IPS DF 19.7 (cell line): ENCODE data around the gene AHRR.

Experiments used
- DNase-seq: peaks from one replicate; pipeline ENCODE4 v3.0.0-alpha.2; 2013; ENCODE audit warnings: low read depth, low spot score

Gene AHRR

DNA sequence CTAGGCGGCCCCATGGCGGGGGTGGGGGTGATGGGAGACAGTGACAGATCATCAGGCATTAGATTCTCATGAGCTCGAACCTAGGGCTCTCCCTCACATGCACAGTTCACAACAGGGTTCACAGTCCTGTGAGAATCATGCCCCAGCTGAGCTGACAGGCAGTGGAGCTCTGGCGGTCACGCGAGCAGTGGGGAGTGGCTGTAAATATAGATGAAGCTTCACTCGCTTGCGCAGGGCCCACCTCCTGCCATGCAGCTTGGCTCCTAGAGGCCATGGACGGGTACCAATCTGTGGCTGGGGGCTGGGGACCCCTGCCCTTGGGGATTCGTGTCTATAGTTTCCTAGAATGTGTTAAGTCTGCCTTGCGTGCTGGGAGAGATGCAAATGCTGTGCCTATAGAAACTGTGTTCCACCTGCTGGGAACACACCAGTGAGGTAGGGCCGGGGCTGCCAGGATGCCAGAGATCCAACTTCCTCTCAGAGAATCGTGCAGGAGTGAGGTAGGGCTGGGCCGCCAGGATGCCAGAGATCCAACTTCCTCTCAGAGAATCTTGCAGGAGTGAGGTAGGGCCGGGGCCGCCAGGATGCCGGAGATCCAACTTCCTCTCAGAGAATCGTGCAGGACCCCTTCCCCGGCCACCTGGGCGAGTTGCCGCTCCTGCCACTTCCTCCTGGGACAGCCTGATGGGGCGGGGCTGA is 107.4 kb downstream of the AHRR start:
- DNase-seq: no peak

DNA sequence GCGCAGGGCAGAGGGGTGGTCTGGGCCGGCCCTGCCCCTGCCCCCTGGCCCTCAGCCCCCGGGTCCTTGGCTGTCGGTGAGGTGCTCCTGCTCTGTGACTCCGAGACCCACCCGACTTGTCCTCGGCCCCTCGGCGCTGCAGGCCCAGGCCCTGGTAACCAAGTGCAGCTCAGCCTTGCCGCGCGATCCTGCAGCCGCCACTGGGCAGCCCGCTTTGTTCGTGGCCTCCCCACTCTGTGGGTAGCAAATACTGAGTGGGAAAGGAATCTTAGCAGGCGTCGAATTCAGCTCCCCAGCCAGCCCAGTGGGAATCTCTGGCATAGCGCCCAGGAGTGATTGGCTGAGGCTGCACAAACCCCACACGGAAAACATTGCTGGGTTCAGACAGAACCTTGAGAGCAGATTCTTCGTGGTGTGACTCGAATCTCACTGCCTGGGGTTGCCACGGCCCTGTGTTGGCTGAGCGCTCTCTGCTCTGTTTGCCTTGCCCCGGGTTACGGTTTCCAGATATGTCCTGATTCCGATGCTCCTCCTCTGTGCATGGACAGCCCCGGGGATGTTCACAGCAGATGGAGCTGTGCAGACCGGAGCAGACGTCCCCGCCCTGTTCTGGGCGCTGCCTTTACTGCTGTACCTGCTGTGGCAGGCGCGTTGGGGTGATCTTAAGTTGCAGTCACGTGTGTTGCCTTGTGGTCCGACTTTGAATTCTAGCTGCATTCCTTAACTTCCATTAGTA is 108.1 kb downstream of the AHRR start:
- DNase-seq: no peak

DNA sequence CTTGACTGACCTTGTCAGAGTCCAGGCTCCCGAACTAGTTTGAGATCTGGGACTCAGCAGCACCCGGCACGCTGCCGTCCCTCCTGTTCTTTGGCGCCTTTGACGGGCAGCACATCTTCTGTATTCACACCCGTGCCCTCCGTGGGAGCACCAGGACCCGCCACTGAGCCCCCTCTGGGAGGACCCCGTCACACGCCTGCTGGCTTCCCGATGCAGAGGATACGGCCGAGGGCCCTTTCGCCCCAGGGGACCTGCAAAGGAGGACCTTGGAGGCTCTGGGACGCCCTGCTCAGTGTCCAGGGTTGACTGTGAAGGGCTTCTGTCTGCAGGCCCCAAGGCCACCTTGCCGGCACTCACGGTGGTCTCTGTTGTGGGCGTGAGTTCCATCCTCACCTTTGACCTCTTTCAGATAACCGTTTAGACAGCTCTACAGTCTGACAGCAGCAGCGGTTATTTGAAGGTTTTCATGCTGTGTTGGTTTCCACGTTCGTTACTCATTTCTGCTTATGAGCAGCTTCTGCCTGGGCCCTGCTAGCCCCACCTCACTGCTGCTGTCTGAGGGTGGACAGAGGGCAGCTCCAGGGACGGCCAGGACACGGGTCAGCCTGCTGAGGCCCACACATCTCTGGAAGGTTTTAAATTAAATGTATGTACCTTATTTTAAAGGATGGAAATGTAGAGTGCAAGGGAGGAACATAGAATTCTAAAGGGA is 108.9 kb downstream of the AHRR start:
- no peak for DNase-seq

DNA sequence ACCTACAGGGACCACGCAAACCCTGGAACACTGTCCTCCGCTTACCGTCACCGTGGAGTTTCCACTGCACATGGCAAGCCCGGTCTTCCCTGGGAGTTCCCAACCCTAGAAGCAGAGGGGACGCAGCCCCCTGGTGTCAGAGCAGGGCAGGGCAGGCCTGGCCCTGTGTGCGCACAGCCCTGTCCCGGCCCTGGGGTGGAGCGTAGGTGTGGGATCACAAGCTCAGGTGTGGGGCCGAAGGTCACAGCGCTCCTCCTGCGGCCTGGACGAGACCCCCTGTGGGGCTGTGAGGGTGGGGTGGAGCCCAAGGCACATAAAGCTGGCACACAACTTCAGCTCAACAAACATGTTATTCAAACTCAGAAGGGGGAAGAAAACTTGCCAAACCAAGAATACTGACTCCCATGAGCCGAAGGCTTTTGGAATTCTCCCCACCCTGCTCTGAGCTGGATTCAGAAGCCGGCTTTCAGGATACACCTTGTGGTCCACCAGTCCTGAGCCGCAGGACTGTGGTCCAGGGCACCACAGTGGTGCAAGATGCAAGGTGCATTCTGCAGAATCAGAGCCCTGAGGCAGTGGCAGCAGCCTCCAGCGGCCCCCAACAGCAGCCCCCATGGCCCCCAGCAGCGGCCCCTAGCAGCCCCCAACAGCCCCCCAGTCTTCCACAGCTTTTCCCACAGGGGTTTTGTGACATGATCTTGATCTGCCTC is 109.6 kb downstream of the AHRR start:
- DNase-seq: no peak

DNA sequence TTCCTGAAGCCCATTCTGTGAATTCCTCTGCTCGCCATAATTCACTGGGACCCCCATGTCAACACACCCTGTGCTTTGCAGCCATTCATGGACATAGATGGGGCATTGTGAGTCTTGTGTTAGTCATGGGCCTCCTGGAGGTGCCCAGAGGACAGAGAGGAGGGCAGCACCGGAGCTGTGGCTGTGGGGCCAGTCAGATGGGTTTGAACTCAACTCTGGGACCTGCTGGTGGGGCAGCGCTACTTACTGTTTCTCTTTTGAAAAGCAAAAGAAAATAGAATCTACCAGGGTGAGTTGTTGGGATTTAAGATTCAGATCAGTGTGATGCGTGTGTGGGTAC is 110.2 kb downstream of the AHRR start:
- no peak for DNase-seq

DNA sequence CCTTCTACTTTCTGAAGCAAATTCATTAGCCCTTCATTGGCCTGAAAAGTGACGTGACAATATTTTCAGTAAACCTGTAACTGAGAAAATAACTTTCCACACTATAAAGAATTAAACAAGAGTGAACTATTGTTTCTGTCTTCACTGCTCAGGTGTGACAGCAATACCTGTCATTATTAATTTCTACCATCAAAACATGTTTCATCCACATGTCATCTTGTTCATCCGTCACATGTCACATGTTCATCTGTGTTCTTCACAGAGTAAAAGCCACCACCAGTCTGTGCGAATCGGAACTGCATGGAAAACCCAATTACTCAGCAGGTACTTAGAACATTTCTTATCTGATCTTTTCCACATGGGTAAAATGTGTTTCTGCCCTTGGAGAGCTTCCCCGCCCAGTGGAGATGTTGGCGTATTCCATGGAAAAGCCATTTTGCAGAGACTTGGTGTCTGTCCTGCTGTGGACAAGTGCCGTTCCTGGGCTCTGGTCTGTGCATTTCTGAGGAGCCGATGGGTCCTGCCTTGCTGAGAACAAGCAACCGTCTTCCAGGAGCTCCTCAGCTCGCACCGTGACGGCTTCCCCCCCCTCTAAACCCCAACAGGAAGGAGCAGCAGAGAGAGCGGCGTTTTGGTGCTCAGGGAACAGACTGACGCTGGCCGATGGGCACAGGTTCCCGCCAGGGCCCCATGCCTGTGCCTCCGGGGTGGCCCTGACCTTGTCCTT is 110.8 kb downstream of the AHRR start:
- no peak for DNase-seq

DNA sequence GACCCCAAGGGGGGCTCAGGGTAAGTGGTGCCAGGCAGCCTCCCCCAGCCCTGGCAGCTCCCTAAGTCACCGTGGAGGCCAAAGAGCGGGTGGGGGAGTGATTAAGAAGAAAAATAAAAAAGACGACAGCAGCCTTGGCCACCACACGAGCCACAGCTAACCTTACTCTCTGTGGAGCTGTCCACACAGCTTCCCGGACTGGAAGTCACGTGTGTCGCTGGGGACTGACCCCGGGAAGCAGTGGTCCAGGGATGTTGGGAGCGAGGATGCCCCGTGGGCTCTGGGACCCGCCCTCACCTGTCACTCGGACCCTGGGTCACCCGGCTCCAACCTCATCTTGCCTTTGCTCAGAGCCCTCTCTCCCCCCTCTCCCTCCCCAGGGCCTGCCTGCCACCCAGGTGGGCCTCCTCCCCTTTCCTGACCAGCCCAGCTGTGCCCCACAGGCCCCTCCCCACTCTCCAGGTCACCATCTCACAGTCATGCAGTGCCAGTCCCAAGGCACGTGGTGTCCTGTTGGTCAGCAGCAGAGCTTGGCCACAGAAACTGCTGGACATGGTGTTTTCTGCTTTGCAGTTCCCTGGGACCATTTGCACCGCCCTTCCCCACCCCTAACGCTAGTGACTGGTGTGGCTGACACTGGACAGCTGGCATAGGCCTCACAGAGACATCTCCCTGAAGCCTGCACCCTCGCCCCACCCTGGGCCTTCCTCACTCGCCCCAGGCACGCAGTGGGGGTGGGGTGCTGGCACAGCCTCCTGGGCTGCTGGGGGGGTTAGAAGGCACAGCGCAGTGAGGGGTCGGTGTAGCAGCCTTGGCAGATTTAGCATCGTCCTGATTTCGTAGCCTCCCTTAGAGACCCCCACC is 111.6 kb downstream of the AHRR start:
- no peak for DNase-seq

DNA sequence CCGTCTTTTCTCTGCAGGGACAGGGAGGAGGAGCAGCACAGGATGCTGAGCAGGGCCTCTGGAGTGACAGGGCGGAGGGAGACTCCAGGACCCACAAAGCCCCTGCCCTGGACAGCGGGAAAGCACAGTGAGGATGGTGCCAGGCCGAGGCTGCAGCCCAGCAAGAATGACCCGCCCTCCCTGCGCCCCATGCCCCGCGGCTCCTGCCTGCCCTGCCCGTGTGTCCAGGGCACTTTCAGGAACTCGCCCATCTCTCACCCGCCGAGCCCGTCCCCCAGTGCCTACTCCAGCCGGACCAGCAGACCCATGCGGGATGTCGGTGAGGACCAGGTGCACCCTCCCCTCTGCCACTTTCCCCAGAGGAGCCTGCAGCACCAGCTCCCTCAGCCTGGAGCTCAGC is 112.3 kb downstream of the AHRR start:
- DNase-seq: no peak

DNA sequence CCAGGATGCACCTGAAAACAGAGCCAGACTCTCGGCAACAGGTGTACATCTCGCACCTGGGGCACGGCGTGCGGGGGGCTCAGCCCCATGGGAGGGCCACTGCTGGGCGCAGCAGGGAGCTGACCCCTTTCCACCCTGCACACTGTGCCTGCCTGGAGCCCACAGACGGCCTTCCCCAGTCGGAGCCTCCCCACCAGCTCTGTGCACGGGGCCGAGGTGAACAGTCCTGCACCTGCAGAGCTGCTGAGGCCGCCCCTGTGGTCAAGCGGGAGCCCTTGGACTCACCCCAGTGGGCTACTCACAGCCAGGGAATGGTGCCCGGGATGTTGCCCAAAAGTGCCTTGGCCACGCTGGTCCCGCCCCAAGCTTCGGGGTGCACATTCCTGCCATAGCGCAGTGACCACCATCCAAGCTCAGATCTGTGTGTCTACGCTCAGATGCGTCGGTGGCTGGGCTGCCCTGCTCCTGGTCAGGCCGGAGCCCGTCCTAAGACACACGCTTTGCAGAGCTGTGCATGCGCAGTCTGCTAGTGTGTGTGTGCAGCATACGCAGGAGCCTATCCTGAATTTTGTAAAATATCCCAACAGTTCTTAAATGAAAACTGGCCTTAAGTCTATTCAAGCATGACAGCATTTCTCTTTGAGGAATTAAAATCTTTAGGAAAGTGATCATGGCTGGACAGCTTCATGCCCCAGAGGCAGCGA is 113.1 kb downstream of the AHRR start:
- DNase-seq: no peak

DNA sequence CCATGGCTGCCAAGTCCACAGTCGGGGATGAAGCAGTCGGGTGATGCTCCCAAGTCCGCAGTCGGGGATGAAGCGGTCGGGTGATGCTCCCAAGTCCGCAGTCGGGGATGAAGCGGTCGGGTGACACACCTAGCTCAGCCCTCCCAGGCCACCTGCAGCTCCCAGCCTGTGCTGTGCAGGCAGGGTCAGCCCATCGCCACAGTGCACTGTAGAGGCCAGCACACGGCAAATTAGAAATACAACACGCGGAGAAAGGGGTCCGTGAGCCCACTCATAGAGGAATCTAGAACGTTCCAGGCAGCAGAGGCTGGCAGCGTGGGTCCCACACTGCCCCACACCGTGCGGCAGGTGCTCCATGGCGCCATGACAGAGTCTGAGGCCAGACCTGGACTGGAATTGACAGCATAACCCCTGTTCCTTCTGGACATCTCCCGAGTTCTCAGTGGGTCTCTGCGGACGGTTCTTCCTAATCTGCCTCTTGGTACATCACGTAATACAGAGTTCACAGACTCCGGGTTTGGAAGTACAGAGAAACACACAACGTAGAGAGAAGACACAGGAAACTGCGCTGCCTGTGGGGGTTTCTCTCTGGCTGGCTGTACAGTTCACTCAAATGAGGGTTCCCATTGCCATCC is 113.8 kb downstream of the AHRR start:
- DNase-seq: no peak

DNA sequence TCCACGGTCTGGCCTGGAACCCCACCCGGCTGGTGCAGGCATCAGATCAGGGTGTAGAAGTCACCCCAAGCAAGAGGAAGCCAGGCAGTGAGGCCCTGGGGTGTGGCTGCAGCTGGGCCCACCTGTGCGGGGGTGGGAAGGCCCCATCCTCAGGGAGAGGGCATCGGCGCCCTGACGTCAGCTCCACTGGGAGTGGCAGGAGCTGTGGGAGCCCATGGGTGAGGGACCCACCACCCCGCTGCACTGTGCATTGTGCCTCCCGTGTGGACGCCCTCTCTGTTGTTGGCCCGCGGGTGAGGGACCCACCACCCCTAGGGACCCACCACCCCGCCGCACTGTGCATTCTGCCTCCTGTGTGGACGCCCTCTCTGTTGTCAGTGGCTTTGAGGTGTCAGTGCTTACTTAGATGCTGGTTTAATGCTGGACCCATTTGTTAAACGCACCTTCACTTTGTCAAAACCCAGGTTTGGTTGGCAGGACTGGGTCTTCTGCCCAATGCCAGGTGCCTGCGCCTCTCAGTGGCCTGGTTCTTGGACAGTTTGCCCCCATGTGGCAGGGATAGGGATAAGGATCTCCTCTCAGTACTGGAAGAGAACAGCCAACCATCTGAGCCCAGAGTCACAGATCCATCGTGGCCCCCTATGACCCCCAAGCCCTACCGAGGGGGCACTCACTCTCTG is 114.6 kb downstream of the AHRR start:
- DNase-seq: no peak

DNA sequence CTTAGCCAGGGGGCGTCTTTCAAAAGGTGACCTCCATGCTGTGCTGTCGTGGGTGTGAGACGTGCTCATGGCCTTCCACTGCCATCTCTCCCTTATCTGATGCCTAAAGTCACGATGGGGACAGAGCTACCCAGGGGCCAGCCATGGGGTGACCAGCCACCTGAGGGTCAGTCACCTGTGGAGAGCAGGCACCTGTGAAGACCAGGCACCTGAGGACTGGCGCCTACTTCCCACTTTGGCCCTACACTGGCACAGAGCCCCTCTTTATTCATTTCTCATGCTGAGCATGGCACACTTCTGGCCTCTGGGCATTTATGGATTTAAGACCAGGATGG is 115.1 kb downstream of the AHRR start:
- no peak for DNase-seq

DNA sequence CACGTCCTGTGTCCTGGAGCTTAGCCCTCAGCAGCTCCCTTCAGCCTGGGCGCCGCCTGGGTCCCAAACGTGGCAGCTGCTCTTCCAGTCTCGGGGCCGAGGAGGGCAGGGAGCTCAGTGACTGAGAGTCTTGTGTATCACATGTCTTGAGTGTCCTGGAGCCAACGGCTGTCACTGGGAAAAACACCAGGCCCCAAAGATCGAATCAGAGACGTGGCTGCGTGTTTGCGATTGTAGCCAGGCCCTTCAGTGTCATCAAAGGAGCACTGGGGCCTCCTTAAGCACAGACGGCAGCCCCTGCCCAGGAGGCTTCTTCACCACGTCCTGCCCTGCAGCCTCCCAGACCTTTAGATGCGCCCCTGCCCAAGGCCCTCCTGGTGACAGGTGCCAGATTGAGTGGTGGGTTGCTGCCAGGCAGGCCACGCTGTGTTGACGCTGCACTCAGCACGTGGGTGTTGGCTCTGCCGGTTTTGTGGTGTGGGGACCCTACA is 115.8 kb downstream of the AHRR start:
- DNase-seq: no peak

DNA sequence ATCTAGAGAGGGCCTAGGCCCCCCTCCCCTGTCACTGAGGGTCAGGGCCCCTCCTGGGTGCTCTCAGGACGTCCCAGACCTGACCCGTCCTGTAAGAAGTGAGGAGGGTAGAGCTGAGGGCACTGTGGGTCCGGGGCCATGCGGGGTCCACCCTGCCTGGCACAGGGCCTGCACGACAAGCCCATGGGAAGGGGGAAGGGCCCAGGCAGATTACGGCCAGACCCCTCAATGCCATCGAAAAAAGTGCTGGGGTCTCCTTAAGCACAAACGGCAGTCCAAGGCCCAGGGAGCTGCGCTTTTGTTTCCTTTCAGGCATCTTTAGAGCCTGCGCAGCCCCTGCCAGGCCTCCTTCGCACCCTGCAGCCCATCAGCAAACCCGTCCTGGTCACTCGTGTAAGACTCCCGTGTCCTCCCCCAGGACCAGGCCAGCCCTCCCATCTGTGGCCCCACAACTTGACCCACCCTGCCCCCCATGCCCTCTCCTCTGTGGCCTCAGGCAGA is 117.0 kb downstream of the AHRR start:
- DNase-seq: no peak

DNA sequence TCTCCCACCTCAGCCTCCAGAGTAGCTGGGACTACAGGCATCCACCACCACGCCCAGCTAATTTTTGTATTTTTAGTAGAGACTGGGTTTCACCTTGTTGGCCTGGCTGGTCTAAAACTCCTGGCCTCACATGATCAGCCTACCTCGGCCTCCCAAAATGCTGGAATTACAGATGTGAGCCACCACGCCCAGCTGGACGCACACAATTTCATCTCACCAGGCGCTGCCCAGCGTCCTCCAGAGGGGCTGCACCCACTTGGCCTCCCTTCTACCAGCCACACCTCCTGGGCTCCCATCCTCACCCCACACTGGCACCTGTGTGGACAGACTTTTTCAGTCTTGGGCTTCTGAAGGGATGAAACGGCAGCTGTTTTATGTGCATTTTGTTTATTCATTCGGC is 117.7 kb downstream of the AHRR start:
- DNase-seq: no peak

DNA sequence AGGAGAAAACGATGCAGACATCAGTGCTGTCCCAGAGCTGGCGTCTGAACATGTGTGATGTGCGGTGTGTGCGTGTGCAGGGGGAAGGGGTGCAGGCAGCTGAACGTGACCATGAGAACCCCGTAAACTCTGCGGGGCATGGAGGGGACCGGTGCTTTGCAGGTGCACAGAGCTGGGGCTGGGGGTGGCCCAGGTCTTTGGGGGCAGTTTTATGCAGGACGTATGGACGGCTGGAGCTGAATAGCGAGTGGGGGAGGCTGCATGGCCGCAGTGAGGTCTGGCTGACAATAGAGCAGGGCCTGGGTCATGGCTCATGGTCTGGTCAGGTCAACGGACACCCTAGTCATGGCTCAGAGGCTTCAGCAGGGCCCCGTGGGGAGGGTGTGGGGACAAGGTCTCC is 118.1 kb downstream of the AHRR start:
- no peak for DNase-seq

DNA sequence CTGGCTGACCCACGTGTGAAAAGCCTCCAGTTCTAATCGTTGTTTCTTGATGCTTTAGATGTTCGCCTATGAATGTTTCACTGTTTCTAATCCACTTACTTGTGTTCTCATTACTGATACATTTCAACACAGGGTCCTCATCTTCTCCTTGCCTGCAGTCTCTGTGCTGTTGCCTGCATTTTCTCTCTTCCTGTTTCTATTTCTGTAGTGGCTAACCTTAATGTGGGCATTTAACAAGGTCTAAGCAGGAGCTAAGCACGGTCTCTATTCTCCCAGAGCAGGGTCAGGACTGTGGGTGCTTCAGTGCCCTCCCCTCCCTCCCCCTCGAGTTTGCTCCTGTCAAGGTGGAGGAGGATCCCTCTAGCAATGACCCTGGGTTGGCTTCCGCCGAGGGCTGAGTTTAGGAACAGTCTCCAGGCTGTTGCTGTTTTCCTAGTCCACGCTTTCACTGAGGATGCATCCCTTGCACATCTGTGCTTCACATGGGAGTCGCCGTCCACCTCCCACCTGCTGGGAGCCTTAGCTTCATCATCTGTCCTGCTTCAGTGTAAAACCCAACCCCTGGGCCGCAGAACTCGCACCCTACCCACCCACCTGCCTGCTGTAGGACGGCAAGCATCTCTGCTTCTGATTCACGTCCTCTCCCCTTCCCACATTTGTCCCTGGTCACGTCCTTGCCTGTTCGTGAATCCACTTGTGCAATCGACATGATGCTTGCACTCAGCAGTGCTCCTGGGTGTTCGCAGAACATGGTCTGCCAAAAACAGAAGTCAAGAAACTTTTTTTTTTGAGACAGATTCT is 119.1 kb downstream of the AHRR start:
- no peak for DNase-seq

DNA sequence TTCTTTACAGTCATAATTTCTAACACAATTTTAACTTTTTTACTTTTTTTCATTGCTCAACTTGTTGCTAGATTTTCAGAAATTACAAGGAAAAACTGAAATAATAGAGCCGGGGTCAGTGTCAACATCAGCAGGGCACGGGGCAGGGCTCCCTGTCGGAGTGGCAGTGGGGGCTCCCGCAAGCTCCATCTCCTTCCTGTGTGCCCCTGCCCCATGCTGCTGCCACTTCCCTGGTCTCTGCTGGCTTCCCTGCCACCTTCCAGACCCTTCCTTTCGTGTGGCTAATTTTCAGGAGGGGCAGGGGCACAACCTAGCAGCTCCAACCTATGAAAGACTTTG is 120.5 kb downstream of the AHRR start:
- no peak for DNase-seq
